GM19455 (cell line): ENCODE data around the gene AUTS2.

Experiments used
- ATAC-seq: cut with Tn5 transposase; IDR thresholded peaks from one replicate; pipeline ENCODE4 v1.9.1; 2021; ENCODE audit not compliant: unreplicated experiment

The AUTS2 gene

GRCh38 chr7:70684173-70684572 is 1085.9 kb downstream of the AUTS2 start:
- no peak for ATAC-seq

- no peak for ATAC-seq
Observed at GRCh38 chr7:70693321-70693685, 1095.0 kb downstream of the AUTS2 start.

GRCh38 chr7:70693686-70694433 is 1095.6 kb downstream of the AUTS2 start:
- ATAC-seq: peak; percentile 66

- ATAC-seq: peak; percentile 47
Observed at GRCh38 chr7:70694434-70694970, 1096.2 kb downstream of the AUTS2 start.

- no peak for ATAC-seq
Observed at GRCh38 chr7:70694971-70695794, 1096.9 kb downstream of the AUTS2 start.

GRCh38 chr7:70695795-70696083 is 1097.5 kb downstream of the AUTS2 start:
- ATAC-seq: no peak

- no peak for ATAC-seq
Observed at GRCh38 chr7:70696201-70696754, 1098.0 kb downstream of the AUTS2 start.

GRCh38 chr7:70698219-70698832 is 1100.1 kb downstream of the AUTS2 start:
- no peak for ATAC-seq

GRCh38 chr7:70699271-70699670 is 1101.0 kb downstream of the AUTS2 start:
- no peak for ATAC-seq

GRCh38 chr7:70700055-70700940 is 1102.0 kb downstream of the AUTS2 start:
- no peak for ATAC-seq

- no peak for ATAC-seq
Observed at GRCh38 chr7:70700941-70701425, 1102.7 kb downstream of the AUTS2 start.

GRCh38 chr7:70701477-70701876 is 1103.2 kb downstream of the AUTS2 start:
- ATAC-seq: no peak

- no peak for ATAC-seq
Observed at GRCh38 chr7:70701991-70702390, 1103.7 kb downstream of the AUTS2 start.

GRCh38 chr7:70703785-70704184 is 1105.5 kb downstream of the AUTS2 start:
- ATAC-seq: no peak

GRCh38 chr7:70704831-70705346 is 1106.6 kb downstream of the AUTS2 start:
- no peak for ATAC-seq

- no peak for ATAC-seq
Observed at GRCh38 chr7:70706204-70706603, 1107.9 kb downstream of the AUTS2 start.

- no peak for ATAC-seq
Observed at GRCh38 chr7:70706698-70707097, 1108.4 kb downstream of the AUTS2 start.

GRCh38 chr7:70707823-70708243 is 1109.6 kb downstream of the AUTS2 start:
- ATAC-seq: no peak

GRCh38 chr7:70710011-70710480 is 1111.8 kb downstream of the AUTS2 start:
- no peak for ATAC-seq

GRCh38 chr7:70710651-70711050 is 1112.4 kb downstream of the AUTS2 start:
- ATAC-seq: no peak
